Measurements from ENCODE around the gene FHL2.
A peak's percentile ranks its signal among the peaks of the same experiment; 100 is the strongest.

FHL2 gene

DNA sequence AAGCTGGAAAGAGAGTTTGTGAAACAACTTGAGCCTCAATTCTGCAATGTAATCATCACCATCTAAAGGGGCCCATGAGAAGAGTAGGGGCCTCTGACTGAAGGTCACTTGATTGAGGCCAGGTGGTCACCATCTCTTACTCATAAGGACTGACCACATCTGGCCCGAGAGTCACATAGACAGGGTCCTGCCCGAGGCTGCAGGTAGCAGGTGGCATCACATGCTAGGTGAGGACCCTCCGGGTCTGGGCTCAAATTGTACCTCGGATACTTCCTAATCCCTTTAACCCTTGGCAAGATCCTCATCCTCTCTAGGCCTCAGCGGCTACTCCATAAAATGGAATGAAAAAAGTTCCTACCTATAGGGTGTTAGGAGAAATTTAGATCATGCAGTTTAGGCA, 16.7 kb downstream of the FHL2 start:
- Histone ChIP-seq H2BK12ac (ENCODE audit: low read length in 2 of 2) (no peak overlapping the region), H3K18ac (ENCODE audit: low read depth in 1 of 2, low read length in 2 of 2) (peak overlapping the region; percentile 8 to 46), H3K14ac (ENCODE audit: low read length in 2 of 2) (no peak overlapping the region), H3K27me3 (ENCODE audit: control insufficient read depth in 1 of 2, insufficient read depth in 1 of 2, low read length in 2 of 2) (no peaks in the 10 kb centered on the region), H2BK5ac (ENCODE audit: low read depth, low read length, poor library complexity, severe bottlenecking) (no peak overlapping the region), H3K4me3 (ENCODE audit: insufficient read depth in 1 of 2, low read depth in 1 of 2, low read length in 2 of 2) (no peak overlapping the region), H4K91ac (ENCODE audit: low read length) (no peak overlapping the region), H3K4me1 (ENCODE audit: control insufficient read depth, insufficient read depth, low read depth, low read length) (peaks cover 33% of the 10 kb centered on the region), H3K4me2 (ENCODE audit: low read length, poor library complexity, severe bottlenecking) (no peak overlapping the region), H2AK5ac (ENCODE audit: low read length, severe bottlenecking) (peak overlapping the region; percentile 47), H3K9me3 (ENCODE audit: control insufficient read depth, low read length) (no peaks in the 10 kb centered on the region), H4K8ac (ENCODE audit: low read length) (peak overlapping the region; percentile 5), H3K9ac (ENCODE audit: low read length) (no peak overlapping the region), H3K23ac (ENCODE audit: low read length in 2 of 2) (no peak overlapping the region), H3K4ac (ENCODE audit: low read depth in 1 of 2, low read length in 2 of 2) (no peak overlapping the region), H3K27ac (ENCODE audit: low read length, poor library complexity, severe bottlenecking) (peak overlapping the region; percentile 73), H2AFZ (ENCODE audit: low read depth, low read length) (no peak overlapping the region), H3K36me3 (ENCODE audit: control insufficient read depth in 1 of 2, insufficient read depth in 2 of 2, low read depth in 1 of 2, low read length in 2 of 2) (peaks cover 48 to 91% of the 10 kb centered on the region in 2 experiments), H2BK120ac (ENCODE audit: low read depth, low read length) (no peak overlapping the region), H2BK15ac (ENCODE audit: low read depth, poor library complexity, severe bottlenecking) (no peak overlapping the region), H3K79me1 (replicated peaks; ENCODE audit: low read length, poor library complexity, severe bottlenecking) (no peaks in the 10 kb centered on the region)
- no peak for DNase-seq
- 100% methylated on average over 2 of the region's 5 CpGs for WGBS

- Histone ChIP-seq H3K27ac (ENCODE audit: low read length, poor library complexity, severe bottlenecking) (peak overlapping the region; percentile 73), H4K91ac (ENCODE audit: low read length) (no peak overlapping the region), H3K4me3 (ENCODE audit: insufficient read depth in 1 of 2, low read depth in 1 of 2, low read length in 2 of 2) (no peak overlapping the region), H3K4ac (ENCODE audit: low read depth in 1 of 2, low read length in 2 of 2) (no peak overlapping the region), H3K4me1 (ENCODE audit: control insufficient read depth, insufficient read depth, low read depth, low read length) (peaks cover 32% of the 10 kb centered on the region), H3K4me2 (ENCODE audit: low read length, poor library complexity, severe bottlenecking) (no peak overlapping the region), H3K9me3 (ENCODE audit: control insufficient read depth, low read length) (no peaks in the 10 kb centered on the region), H2BK15ac (ENCODE audit: low read depth, poor library complexity, severe bottlenecking) (no peak overlapping the region), H3K27me3 (ENCODE audit: control insufficient read depth in 1 of 2, insufficient read depth in 1 of 2, low read length in 2 of 2) (no peaks in the 10 kb centered on the region), H3K14ac (ENCODE audit: low read length in 2 of 2) (peak overlapping the region in 1 of 2 experiments; percentile 53), H3K36me3 (ENCODE audit: control insufficient read depth in 1 of 2, insufficient read depth in 2 of 2, low read depth in 1 of 2, low read length in 2 of 2) (peaks cover 43 to 95% of the 10 kb centered on the region in 2 experiments), H2BK120ac (ENCODE audit: low read depth, low read length) (no peak overlapping the region), H2BK12ac (ENCODE audit: low read length in 2 of 2) (peak overlapping the region in 1 of 2 experiments; percentile 55), H2BK5ac (ENCODE audit: low read depth, low read length, poor library complexity, severe bottlenecking) (no peak overlapping the region), H2AK5ac (ENCODE audit: low read length, severe bottlenecking) (peak overlapping the region; percentile 87), H2AFZ (ENCODE audit: low read depth, low read length) (no peak overlapping the region), H3K9ac (ENCODE audit: low read length) (no peak overlapping the region), H3K18ac (ENCODE audit: low read depth in 1 of 2, low read length in 2 of 2) (peak overlapping the region; percentile 16 to 72), H4K8ac (ENCODE audit: low read length) (no peak overlapping the region), H3K23ac (ENCODE audit: low read length in 2 of 2) (no peak overlapping the region), H3K79me1 (replicated peaks; ENCODE audit: low read length, poor library complexity, severe bottlenecking) (no peaks in the 10 kb centered on the region)
- WGBS: 95% methylated on average over 14 of the region's 14 CpGs
- DNase-seq: no peak
These were observed 17.7 kb downstream of the FHL2 start for GRCh38 chr2:105381101-105381668.

DNA sequence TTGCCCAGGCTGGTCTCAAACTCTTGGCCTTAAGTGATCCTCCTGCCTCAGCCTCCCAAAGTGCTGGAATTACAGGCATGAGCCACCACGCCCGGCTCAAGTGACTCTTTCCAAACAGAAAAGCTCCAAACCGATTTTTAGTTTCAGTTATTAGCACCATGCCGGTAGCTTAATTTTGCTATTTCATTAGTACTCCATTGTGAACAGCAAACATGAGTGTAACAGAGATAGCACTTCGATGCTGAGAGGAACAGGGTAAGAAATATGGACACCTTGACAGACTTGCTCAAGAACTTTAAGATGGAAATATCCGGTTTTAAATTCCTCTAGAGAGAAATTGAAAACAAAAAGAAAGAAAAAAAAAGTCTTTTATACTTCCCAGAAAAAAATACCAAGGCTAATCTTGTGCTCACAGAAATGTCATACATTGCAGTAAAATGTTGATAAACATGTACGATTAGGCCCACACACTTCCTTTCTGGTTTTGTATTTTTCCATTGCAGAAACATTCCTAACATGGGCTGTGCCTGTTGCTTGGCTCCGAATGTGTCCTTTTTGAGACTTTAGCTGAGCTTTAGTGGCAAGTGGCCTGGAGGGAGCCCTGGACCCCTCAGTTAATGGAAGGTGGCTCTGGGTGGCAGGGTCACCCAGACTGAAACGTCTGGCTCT, 18.3 kb downstream of the FHL2 start:
- H2AFZ ChIP-seq (ENCODE audit: low read depth, low read length): no peak overlapping the region

DNA sequence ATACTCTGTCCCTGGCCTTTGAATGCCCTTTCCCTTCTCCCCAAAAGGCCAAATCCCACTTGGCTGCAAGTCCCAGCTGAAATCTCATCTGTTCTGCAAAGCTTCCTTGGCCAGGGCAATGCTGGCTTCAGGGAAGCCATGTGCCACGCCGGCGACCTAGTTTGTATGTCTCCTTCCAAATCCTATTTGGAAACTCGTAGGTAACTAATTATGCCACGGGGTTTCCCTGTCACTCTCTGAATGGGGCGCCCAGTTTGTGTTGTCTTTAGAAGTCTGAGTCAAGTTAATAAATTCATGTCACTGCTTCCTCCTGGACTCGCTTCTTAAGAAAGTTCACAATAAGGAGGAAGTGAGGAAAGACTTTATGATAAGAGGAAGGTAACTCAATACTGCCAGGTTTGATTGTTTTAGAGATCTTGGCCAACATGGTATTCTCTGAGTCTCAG, 19.1 kb downstream of the FHL2 start:
- no peaks in the 10 kb centered on the region for H3K9me3 ChIP-seq (ENCODE audit: control insufficient read depth, low read length)
- peaks cover 35% of the 10 kb centered on the region for H3K4me1 ChIP-seq (ENCODE audit: control insufficient read depth, insufficient read depth, low read depth, low read length)
- no peak overlapping the region for H4K91ac ChIP-seq (ENCODE audit: low read length)
- no peaks in the 10 kb centered on the region for H3K27me3 ChIP-seq (ENCODE audit: control insufficient read depth in 1 of 2, insufficient read depth in 1 of 2, low read length in 2 of 2)
- H3K4me3 ChIP-seq (ENCODE audit: insufficient read depth in 1 of 2, low read depth in 1 of 2, low read length in 2 of 2): no peak overlapping the region
- H3K9ac ChIP-seq (ENCODE audit: low read length): no peak overlapping the region
- H3K36me3 ChIP-seq (ENCODE audit: control insufficient read depth in 1 of 2, insufficient read depth in 2 of 2, low read depth in 1 of 2, low read length in 2 of 2): peaks cover 38 to 94% of the 10 kb centered on the region in 2 experiments
- H2BK5ac ChIP-seq (ENCODE audit: low read depth, low read length, poor library complexity, severe bottlenecking): no peak overlapping the region
- H3K27ac ChIP-seq (ENCODE audit: low read length, poor library complexity, severe bottlenecking): peak overlapping the region; percentile 73
- H4K8ac ChIP-seq (ENCODE audit: low read length): no peak overlapping the region
- no peak overlapping the region for H2BK12ac ChIP-seq (ENCODE audit: low read length in 2 of 2)
- H3K23ac ChIP-seq (ENCODE audit: low read length in 2 of 2): no peak overlapping the region
- no peak overlapping the region for H3K14ac ChIP-seq (ENCODE audit: low read length in 2 of 2)
- WGBS: 96% methylated on average over 7 of the region's 7 CpGs
- H3K79me1 ChIP-seq (replicated peaks; ENCODE audit: low read length, poor library complexity, severe bottlenecking): no peaks in the 10 kb centered on the region
- no peak overlapping the region for H3K4me2 ChIP-seq (ENCODE audit: low read length, poor library complexity, severe bottlenecking)
- H2AK5ac ChIP-seq (ENCODE audit: low read length, severe bottlenecking): peak overlapping the region; percentile 38
- H3K18ac ChIP-seq (ENCODE audit: low read depth in 1 of 2, low read length in 2 of 2): peak overlapping the region in 1 of 2 experiments; percentile 67
- no peak overlapping the region for H2BK15ac ChIP-seq (ENCODE audit: low read depth, poor library complexity, severe bottlenecking)
- no peak overlapping the region for H2BK120ac ChIP-seq (ENCODE audit: low read depth, low read length)
- no peak overlapping the region for H2AFZ ChIP-seq (ENCODE audit: low read depth, low read length)
- DNase-seq: no peak
- H3K4ac ChIP-seq (ENCODE audit: low read depth in 1 of 2, low read length in 2 of 2): no peak overlapping the region

More for the DNA sequence above, 18.3 kb downstream of the FHL2 start:
- Histone ChIP-seq H4K8ac (ENCODE audit: low read length) (peak overlapping the region; percentile 12), H2BK5ac (ENCODE audit: low read depth, low read length, poor library complexity, severe bottlenecking) (peak overlapping the region; percentile 74), H3K36me3 (ENCODE audit: control insufficient read depth in 1 of 2, insufficient read depth in 2 of 2, low read depth in 1 of 2, low read length in 2 of 2) (peaks cover 43 to 95% of the 10 kb centered on the region in 2 experiments), H3K4ac (ENCODE audit: low read depth in 1 of 2, low read length in 2 of 2) (peak overlapping the region in 1 of 2 experiments; percentile 12), H3K4me2 (ENCODE audit: low read length, poor library complexity, severe bottlenecking) (no peak overlapping the region), H3K9ac (ENCODE audit: low read length) (peak overlapping the region; percentile 6), H2BK120ac (ENCODE audit: low read depth, low read length) (no peak overlapping the region), H3K9me3 (ENCODE audit: control insufficient read depth, low read length) (no peaks in the 10 kb centered on the region), H3K18ac (ENCODE audit: low read depth in 1 of 2, low read length in 2 of 2) (peak overlapping the region in 1 of 2 experiments; percentile 72), H3K14ac (ENCODE audit: low read length in 2 of 2) (peak overlapping the region in 1 of 2 experiments; percentile 53), H3K23ac (ENCODE audit: low read length in 2 of 2) (no peak overlapping the region), H2BK12ac (ENCODE audit: low read length in 2 of 2) (peak overlapping the region in 1 of 2 experiments; percentile 23), H3K4me3 (ENCODE audit: insufficient read depth in 1 of 2, low read depth in 1 of 2, low read length in 2 of 2) (no peak overlapping the region), H3K79me1 (replicated peaks; ENCODE audit: low read length, poor library complexity, severe bottlenecking) (no peaks in the 10 kb centered on the region), H2AK5ac (ENCODE audit: low read length, severe bottlenecking) (peak overlapping the region; percentile 87), H3K27me3 (ENCODE audit: control insufficient read depth in 1 of 2, insufficient read depth in 1 of 2, low read length in 2 of 2) (no peaks in the 10 kb centered on the region), H4K91ac (ENCODE audit: low read length) (no peak overlapping the region), H3K27ac (ENCODE audit: low read length, poor library complexity, severe bottlenecking) (peak overlapping the region; percentile 73), H2BK15ac (ENCODE audit: low read depth, poor library complexity, severe bottlenecking) (no peak overlapping the region), H3K4me1 (ENCODE audit: control insufficient read depth, insufficient read depth, low read depth, low read length) (peaks cover 33% of the 10 kb centered on the region)
- DNase-seq: peak; percentile 57
- 88% methylated on average over 8 of the region's 9 CpGs for WGBS
